Activated effector memory CD4-positive, alpha-beta T cell treated with Interleukin-2 at 50 U/mL for 16 hours (primary cell): ENCODE measurements around the gene TBCD.
A peak's percentile ranks its signal among the peaks of the same experiment; 100 is the strongest.
"Not testable (repeated sequence)": the region's sequence is repeated elsewhere in the genome, so short reads cannot be mapped to it uniquely, and the experiment has no call there.

Experiments used
- DNase-seq: peaks from one replicate; pipeline ENCODE4 v3.0.0-alpha.2; 2020

Gene TBCD

DNA sequence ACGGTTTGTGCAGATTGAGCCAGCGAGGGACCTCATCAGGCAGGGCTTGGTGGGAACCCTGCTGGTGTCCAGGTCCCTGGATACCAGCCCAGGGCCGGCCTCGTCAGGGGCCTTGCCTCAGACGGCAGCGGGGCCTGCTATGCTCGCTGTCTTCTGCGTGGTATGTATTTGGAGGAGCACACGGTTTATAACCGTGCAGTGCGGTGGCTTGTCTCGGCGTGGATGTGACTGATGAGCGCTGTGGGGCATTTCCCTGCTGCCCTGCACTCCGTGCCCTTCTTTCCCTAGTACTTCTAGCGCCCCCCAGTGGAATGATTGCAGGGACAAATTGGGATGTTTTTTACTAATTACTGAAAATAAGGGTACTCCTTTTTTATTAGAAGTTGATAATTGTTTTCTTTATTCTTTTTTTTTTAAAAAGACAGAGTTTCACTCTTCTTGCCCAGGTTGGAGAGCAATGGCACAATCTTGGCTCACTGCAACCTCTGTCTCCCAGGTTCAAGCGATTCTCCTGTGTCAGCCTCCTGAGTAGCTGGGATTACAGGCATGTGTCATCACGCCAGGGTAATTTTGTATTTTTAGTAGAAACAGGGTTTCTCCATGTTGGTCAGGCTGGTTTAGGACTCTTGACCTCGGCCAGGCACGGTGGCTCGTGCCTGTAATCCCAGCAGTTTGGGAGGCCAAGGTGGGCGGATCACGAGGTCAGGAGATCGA, 15.3 kb downstream of the TBCD start:
- no peak for DNase-seq

DNA sequence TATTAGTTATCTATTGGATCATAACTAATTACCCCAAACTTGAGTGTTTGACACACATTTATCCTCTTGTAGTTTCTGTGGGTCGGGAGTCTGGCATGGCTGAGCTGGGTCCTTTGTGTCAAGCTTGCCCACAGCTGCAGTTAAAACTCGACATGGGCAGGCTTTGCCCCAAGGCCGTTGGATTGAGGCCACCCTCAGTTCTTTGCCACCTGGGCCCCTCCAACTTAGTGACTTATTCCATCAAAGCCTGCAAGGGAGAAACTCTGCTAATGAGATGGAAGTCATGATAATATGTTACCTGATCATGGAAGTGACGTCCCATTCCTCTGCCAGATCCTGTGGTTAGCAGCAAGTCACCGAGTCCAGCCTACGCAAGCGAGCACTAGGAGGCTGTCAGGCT, 17.2 kb downstream of the TBCD start:
- no peak for DNase-seq

DNA sequence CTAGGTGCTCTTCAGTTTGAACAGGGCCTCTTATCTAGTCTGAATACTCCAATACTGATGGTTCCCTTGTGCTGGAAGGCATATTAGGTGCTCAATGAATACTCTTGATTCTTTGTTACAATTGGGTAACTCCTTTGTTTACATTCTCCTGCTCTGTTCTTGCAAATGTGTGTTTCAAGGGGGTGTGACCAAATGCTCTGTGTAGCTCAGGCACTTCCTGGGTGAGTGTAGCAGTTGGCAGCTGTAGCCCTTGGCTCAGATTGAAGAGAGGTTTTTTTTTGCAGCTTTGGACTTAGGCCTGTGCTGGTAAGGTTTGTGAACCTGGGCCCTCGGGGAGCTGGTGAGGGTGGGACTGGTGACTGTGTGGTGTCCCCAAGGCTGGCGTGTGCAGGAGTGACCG, 20.2 kb downstream of the TBCD start:
- DNase-seq: no peak

DNA sequence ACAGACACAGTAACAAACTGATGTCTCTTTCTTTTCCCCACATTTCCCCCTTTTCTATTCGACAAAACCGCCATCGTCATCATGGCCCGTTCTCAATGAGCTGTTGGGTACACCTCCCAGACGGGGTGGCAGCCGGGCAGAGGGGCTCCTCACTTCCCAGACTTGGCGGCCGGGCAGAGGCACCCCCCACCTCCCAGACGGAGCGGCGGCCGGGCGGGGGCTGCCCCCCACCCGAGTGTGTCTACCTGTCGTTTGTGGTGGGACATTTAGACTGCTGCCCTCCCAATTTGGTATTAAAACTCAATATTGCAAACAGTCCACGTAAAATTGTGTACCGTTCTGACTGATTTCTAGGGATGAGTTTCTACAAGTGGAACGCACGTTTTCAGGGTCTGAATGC, 22.6 kb downstream of the TBCD start:
- DNase-seq: not testable (repeated sequence)

DNA sequence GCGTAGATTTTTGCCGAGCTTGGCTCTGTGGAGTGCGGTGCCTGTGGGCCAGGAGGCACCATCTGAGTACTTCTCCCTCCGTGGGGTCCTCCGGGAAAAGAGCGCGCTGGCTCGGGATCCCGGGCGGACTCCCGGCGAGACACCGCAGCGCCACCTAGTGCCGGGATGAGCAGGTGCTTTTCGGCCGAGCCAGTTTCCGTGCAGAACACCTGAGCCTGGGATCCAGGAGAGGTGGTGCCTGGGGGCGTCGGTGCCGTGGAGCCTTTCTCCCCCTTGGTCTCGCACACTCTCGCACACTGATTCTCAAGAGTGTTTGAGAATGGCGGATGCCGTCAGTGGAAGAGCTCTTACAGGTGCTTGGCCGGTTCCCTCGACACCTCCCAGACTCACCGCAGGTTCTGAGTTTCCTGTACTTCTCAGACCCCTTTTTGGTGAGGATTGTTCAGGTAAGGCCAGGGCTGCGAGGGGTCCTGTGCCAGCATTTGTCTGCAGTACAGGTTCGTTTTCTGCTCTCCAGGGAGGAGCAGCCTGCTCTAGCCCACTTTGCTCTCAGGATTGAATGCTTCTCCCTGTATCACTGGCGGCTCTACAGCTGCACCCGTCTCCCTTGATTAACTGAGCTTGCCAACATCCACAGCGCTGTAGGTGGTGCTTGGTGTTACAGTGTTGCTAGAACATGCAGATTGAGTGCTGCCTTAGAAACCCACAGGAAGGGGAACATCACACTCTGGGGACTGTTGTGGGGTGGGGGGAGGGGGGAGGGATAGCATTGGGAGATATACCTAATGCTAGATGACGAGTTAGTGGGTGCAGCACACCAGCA, 23.3 kb downstream of the TBCD start:
- DNase-seq: no peak

DNA sequence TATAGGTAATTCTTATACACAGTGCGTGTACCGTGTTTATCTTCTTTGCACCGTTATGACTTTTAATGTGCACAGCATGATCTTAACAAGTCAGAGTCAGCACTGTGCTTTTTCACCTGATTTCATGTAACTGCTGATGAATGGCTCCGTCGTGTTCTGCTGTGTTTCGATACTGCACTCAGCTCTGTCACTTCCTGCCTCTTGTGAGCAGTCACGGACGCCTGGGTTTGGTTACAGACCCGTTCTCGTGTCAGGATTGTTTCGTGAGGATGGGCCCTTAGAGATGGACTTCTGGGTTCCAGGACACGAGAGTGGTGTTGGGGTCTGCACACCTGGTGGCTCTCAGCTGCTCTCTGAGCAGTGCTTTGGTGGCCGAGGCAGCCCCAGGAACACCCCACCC, 24.6 kb downstream of the TBCD start:
- DNase-seq: no peak

- not testable (repeated sequence) for DNase-seq
These were observed 26.0 kb downstream of the TBCD start for GRCh38 chr17:82777778-82778375.

DNA sequence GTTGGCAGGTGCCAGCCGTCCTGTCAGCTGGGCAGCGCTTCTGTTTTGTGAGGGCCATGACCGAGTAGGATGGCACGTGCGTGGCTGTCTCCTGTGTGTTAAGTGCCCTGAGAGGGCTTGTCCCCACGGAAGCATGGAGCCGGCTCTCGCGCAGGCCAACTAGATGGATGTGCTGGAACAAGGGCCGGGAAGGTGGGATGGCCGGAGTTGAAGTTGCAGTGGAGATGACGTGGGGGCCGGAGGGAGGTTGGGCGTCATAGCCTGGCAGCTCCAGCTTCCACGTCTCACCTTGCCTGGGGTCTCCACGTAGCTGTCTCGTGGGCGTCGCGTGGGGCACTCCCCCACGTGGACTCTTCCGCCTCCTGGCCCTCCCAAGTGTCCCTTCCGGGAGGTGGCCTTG, 27.7 kb downstream of the TBCD start:
- no peak for DNase-seq

DNA sequence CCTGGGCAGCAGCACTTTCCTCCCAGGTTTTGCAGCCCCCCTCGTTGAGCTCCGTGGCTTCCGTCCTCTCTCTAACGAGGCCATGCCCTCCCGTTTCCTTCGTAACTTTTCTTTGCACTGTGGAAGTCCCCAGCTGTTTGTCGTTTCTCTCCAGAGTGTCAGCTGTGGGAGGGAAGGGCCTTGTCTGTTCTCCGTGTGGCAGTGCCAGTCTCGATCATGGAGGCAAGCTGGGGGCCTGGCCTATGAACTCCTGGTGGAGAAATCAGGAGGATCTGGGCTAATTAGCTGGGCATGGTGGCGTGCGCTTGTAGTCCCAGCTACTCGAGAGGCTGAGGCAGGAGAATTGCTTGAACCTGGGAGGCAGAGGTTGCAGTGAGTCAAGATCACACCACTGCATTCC, 28.3 kb downstream of the TBCD start:
- no peak for DNase-seq

- no peak for DNase-seq
These were observed 29.4 kb downstream of the TBCD start for GRCh38 chr17:82780971-82781893.

- DNase-seq: peak; percentile 75
These were observed 30.0 kb downstream of the TBCD start for GRCh38 chr17:82781894-82782274.

GRCh38 chr17:82782657-82783207, 30.9 kb downstream of the TBCD start:
- no peak for DNase-seq

- DNase-seq: no peak
These were observed 31.6 kb downstream of the TBCD start for GRCh38 chr17:82783498-82783897.

- not testable (repeated sequence) for DNase-seq
These were observed 33.7 kb downstream of the TBCD start for GRCh38 chr17:82785581-82785980.

DNA sequence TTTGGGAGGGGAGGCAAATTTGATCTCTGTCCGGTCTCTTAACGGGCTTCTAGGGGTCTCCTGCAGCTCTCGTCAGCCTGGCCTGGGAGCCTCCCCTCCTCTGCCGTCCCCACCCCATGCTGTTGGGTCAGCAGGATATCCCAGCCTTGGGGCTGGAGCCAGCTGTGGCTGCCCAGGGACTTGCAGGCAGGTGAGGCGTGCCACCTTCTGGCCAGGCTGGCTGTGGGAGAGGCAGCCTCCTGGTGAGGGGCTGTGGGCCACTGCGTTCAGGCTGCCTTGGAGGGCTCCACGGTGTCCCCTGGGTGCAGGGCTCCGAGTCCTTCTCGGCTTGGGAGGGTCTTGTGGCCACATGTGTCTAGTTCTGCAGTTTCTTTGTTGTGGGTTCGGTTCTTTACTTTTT, 34.6 kb downstream of the TBCD start:
- DNase-seq: no peak

GRCh38 chr17:82787081-82787848, 35.4 kb downstream of the TBCD start:
- no peak for DNase-seq

GRCh38 chr17:82788206-82789001, 36.5 kb downstream of the TBCD start:
- DNase-seq: no peak

DNA sequence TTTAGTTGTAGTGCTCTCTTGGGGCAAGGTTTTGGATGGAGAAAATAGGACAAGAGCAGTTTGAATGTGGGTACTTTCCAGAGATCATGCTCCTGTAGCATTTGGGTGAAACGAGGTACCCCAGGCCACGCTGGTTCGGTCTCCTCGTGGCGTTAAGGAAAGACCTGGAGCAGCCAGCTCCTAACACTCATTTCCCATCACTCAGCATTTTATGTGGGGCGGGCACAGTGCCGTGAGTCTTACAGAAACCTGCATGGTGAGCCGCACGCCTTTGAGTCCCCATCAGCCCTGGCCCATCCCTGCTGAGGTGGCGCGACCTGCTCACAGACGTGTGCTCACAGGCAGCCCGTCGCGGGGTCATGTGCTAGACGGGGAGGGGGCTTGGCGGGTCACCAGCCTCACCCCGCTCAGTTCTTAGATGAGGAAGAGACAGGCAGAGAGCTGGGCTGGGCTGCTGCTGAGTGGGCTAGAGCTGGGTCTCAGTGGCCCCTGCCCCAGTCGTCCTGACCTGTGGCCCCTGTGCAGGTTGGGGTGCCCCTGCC, 37.3 kb downstream of the TBCD start:
- DNase-seq: no peak

- DNase-seq: no peak
These were observed 37.9 kb downstream of the TBCD start for GRCh38 chr17:82789806-82790205.

DNA sequence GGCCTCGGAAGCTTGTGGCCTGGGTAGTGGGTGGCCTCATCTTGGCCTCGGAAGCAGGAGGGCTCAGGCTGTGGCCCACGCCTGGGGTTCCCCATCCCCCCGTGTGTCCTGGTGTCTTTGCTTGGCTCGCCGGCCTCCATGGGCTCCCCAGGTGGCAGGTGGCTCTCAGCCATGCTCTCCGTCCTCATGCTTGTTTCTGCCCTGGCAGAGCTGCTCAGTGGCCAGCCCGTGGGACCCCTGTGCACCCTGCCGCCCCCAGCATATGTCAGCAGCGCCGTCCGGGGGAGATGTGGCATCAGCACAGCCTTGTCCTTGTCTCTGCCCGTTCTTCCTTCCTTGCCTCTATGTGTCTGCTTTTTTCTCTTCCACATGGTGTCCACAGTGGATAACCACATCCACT, 38.5 kb downstream of the TBCD start:
- DNase-seq: no peak

GRCh38 chr17:82791532-82791931, 39.7 kb downstream of the TBCD start:
- no peak for DNase-seq
